Measurements from ENCODE around the gene ROBO4. TPM values are rescaled to one million over a fixed set of nuclear protein-coding genes. Genes with fewer than 3 reads are reported as not detected.
A peak's percentile ranks its signal among the peaks of the same experiment; 100 is the strongest.

ROBO4 gene
- total RNA-seq, 1 experiment from 2014 or later: 1.6 TPM

- Histone ChIP-seq H3K27me3 (ENCODE audit: low read length) (no peaks in the 10 kb centered on the region), H2AFZ (ENCODE audit: low read length) (peak overlapping the region; percentile 89), H4K20me1 (ENCODE audit: low read length) (no peaks in the 10 kb centered on the region), H3K4me2 (ENCODE audit: low read length) (peak overlapping the region; percentile 95), H3K9ac (ENCODE audit: low read length) (peak overlapping the region; percentile 75), H3K79me2 (ENCODE audit: low read length) (no peaks in the 10 kb centered on the region), H3K9me2 (replicated peaks; ENCODE audit: low read length) (no peaks in the 10 kb centered on the region), H3F3A (ENCODE audit: low read length, unreplicated experiment) (no peaks in the 10 kb centered on the region), H3K36me3 (ENCODE audit: low read depth, low read length) (no peaks in the 10 kb centered on the region), H3K27ac (ENCODE audit: low read length) (no peak overlapping the region), H3K4me3 (ENCODE audit: low read length) (peak overlapping the region; percentile 76), H3K4me1 (ENCODE audit: insufficient read depth, low read length) (peaks cover 12% of the 10 kb centered on the region), H3K9me3 (ENCODE audit: low read length) (no peaks in the 10 kb centered on the region)
- intact Hi-C loops (cut with micrococcal nuclease): no loop called here
- TF ChIP-seq EZH2phosphoT487 (IDR thresholded peaks at IDR 0.05; ENCODE audit: borderline replicate concordance, low read length) (no peak), EZH2 (IDR thresholded peaks at IDR 0.05; ENCODE audit: low read length, unreplicated experiment) (no peak)
- TF ChIP-seq, protein P1, sequence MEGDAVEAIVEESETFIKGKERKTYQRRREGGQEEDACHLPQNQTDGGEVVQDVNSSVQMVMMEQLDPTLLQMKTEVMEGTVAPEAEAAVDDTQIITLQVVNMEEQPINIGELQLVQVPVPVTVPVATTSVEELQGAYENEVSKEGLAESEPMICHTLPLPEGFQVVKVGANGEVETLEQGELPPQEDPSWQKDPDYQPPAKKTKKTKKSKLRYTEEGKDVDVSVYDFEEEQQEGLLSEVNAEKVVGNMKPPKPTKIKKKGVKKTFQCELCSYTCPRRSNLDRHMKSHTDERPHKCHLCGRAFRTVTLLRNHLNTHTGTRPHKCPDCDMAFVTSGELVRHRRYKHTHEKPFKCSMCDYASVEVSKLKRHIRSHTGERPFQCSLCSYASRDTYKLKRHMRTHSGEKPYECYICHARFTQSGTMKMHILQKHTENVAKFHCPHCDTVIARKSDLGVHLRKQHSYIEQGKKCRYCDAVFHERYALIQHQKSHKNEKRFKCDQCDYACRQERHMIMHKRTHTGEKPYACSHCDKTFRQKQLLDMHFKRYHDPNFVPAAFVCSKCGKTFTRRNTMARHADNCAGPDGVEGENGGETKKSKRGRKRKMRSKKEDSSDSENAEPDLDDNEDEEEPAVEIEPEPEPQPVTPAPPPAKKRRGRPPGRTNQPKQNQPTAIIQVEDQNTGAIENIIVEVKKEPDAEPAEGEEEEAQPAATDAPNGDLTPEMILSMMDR (conservative IDR thresholded peaks at IDR 0.05; ENCODE audit: low read depth, low read length): no peak
- no peak for DNase-seq
- ChIA-PET CTCF (interaction anchor here (0.6 to 1.4 kb wide), 2 partner anchors 23 to 77 kb away, joined by 4 to 20 read pairs; partner anchors contain the start of gene ROBO4), POLR2A (ENCODE audit: unreplicated experiment) (interaction anchor here (1.5 kb wide), 1 partner anchor 23 kb away, joined by 17 read pairs; the partner anchor contains the start of gene ROBO4)
- no peak for ATAC-seq
- no TSS peak for BruUV-seq (replicated peaks)
Measured at GRCh38 chr11:124875401-124875800, 22.3 kb downstream of the ROBO4 start.

DNA sequence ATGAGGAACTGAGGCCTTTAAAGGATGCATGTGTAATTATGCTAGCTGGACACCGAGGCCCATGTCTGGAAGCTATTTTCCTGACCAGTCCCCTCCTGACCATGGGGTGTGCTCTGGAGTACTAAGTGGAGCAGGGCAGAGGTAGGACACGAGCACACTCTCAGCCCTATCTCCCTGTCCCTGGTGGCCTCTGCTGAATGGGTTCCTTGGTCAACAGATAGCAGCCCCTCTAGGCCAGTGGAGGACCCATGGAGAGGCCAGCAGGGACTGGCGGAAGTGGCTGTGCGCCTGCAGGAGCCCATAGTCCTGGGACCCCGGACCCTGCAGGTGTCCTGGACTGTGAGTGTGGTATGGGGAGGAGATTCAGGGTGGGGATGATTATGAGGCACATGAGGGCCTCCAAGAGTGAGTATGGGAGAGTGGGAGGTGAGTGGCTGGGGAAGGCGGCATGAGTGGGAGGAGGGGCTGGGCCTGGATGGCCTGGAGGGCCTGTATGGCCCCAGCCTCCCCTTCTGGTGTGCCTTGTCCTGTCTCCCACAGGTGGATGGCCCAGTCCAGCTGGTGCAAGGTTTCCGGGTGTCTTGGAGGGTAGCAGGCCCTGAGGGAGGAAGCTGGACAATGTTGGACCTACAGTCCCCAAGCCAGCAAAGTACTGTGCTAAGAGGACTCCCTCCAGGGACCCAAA is 23.0 kb downstream of the ROBO4 start:
- Histone ChIP-seq H3K27ac (ENCODE audit: low read length) (no peak overlapping the region), H3K9ac (ENCODE audit: low read length) (no peak overlapping the region), H3K79me2 (ENCODE audit: low read length) (no peaks in the 10 kb centered on the region), H4K20me1 (ENCODE audit: low read length) (no peaks in the 10 kb centered on the region), H3K36me3 (ENCODE audit: low read depth, low read length) (no peaks in the 10 kb centered on the region), H2AFZ (ENCODE audit: low read length) (no peak overlapping the region), H3K4me1 (ENCODE audit: insufficient read depth, low read length) (peaks cover 12% of the 10 kb centered on the region), H3K4me2 (ENCODE audit: low read length) (no peak overlapping the region), H3K9me3 (ENCODE audit: low read length) (no peaks in the 10 kb centered on the region), H3K4me3 (ENCODE audit: low read length) (no peak overlapping the region), H3K9me2 (replicated peaks; ENCODE audit: low read length) (no peaks in the 10 kb centered on the region), H3F3A (ENCODE audit: low read length, unreplicated experiment) (no peaks in the 10 kb centered on the region), H3K27me3 (ENCODE audit: low read length) (no peaks in the 10 kb centered on the region)
- intact Hi-C loops (cut with micrococcal nuclease): no loop called here
- DNase-seq: no peak
- no TSS peak for BruUV-seq (replicated peaks)
- no peak for ATAC-seq
- TF ChIP-seq, protein P1 (conservative IDR thresholded peaks at IDR 0.05; ENCODE audit: low read depth, low read length): no peak
- no peak for TF ChIP-seq EZH2phosphoT487 (IDR thresholded peaks at IDR 0.05; ENCODE audit: borderline replicate concordance, low read length)
- TF ChIP-seq EZH2 (IDR thresholded peaks at IDR 0.05; ENCODE audit: low read length, unreplicated experiment): no peak
- ChIA-PET CTCF (no interaction called here), POLR2A (ENCODE audit: unreplicated experiment) (no interaction called here)

- 0 out of 2 replicates have a peak, but pooled peaks cover under 1% of the 10 kb centered on the region for H3K27me3 ChIP-seq (ENCODE audit: low read length)
- no TSS peak for BruUV-seq (replicated peaks)
- no peaks in the 10 kb centered on the region for H3K36me3 ChIP-seq (ENCODE audit: low read depth, low read length)
- POLR2A ChIA-PET (ENCODE audit: unreplicated experiment): no interaction called here
- H3K9ac ChIP-seq (ENCODE audit: low read length): no peak overlapping the region
- TF ChIP-seq, protein P1 (conservative IDR thresholded peaks at IDR 0.05; ENCODE audit: low read depth, low read length): no peak
- TF ChIP-seq EZH2 (IDR thresholded peaks at IDR 0.05; ENCODE audit: low read length, unreplicated experiment) (no peak), EZH2phosphoT487 (IDR thresholded peaks at IDR 0.05; ENCODE audit: borderline replicate concordance, low read length) (no peak)
- intact Hi-C loops (cut with micrococcal nuclease): no loop called here
- CTCF ChIA-PET: no interaction called here
- H3K4me3 ChIP-seq (ENCODE audit: low read length): no peak overlapping the region
- H2AFZ ChIP-seq (ENCODE audit: low read length): no peak overlapping the region
- H3F3A ChIP-seq (ENCODE audit: low read length, unreplicated experiment): no peaks in the 10 kb centered on the region
- no peaks in the 10 kb centered on the region for H4K20me1 ChIP-seq (ENCODE audit: low read length)
- H3K27ac ChIP-seq (ENCODE audit: low read length): no peak overlapping the region
- H3K4me1 ChIP-seq (ENCODE audit: insufficient read depth, low read length): peaks cover 12% of the 10 kb centered on the region
- H3K79me2 ChIP-seq (ENCODE audit: low read length): no peaks in the 10 kb centered on the region
- H3K9me3 ChIP-seq (ENCODE audit: low read length): no peaks in the 10 kb centered on the region
- H3K4me2 ChIP-seq (ENCODE audit: low read length): no peak overlapping the region
- DNase-seq: no peak
- no peaks in the 10 kb centered on the region for H3K9me2 ChIP-seq (replicated peaks; ENCODE audit: low read length)
- no peak for ATAC-seq
Measured at GRCh38 chr11:124873951-124874350, 23.7 kb downstream of the ROBO4 start.
